Endothelial cell of umbilical vein (primary cell): ENCODE data around the gene FBXW11. TPM values are rescaled to one million over a fixed set of nuclear protein-coding genes. Genes with fewer than 3 reads are reported as not detected.

Experiments used
- BruUV-seq: library from RNA; stranded (reverse); fragments of 400-500 nt; replicated peaks from 2 replicates; lab custom pipeline; 2021; lab: Mats Ljungman, UMichigan
- CTCF ChIA-PET: fragments of 300-600, 350-600 bp; sonication (Branson Sonifier 250); formaldehyde crosslinking; loops from one replicate; lab custom pipeline; 2021; ENCODE audit warnings: antibody characterized with exemption, inconsistent platforms; lab: Charles Lee
- POLR2A ChIA-PET: fragments of 300-600, 350-600 bp; sonication (Branson Sonifier 250); formaldehyde crosslinking; loops from one replicate; lab custom pipeline; 2021; ENCODE audit warnings: antibody characterized with exemption, inconsistent platforms; lab: Charles Lee
- DNase-seq: peaks from one replicate; pipeline ENCODE4 v3.0.0-alpha.2; 2011; ENCODE audit warnings: low read depth, low spot score
- FAIRE-seq: peaks from 2 replicates; lab custom pipeline; 2011; peaks lifted over from hg19 to GRCh38; lab: Jason Lieb, UNC
- H2AFZ ChIP-seq: 2 replicates; pipeline ENCODE4 v1.6.0; 2012; ENCODE audit warnings: low read depth, low read length, control low read depth, inconsistent platforms
- H3K27ac ChIP-seq: 2 replicates; pipeline ENCODE4 v1.5.1; 2011; ENCODE audit warnings: low read depth, mild to moderate bottlenecking, control low read depth, low read length, moderate library complexity; ENCODE audit not compliant: insufficient read depth
- H3K27me3 ChIP-seq, 2 experiments: 2 replicates each; pipeline versions ENCODE4 v1.6.0 to v1.6.1; 2011; ENCODE audit warnings: low read length in 2 of 2, mixed read lengths in 1 of 2; ENCODE audit not compliant: control insufficient read depth in 2 of 2, insufficient read depth in 2 of 2
- H3K36me3 ChIP-seq, 2 experiments: 2 replicates in 1 of 2; 3 replicates in 1 of 2; pipeline ENCODE4 v1.5.1; 2011; ENCODE audit warnings: low read length in 2 of 2, mild to moderate bottlenecking in 1 of 2, moderate library complexity in 1 of 2; ENCODE audit not compliant: control insufficient read depth in 2 of 2, insufficient read depth in 2 of 2; ENCODE audit errors: extremely low read depth in 1 of 2
- H3K4me1 ChIP-seq: 3 replicates; pipeline ENCODE4 v1.5.1; 2011; ENCODE audit warnings: mild to moderate bottlenecking, low read length; ENCODE audit not compliant: control insufficient read depth, insufficient read depth; ENCODE audit errors: extremely low read depth
- H3K4me2 ChIP-seq: 2 replicates; pipeline ENCODE4 v1.6.1; 2011; ENCODE audit warnings: low read length, control low read depth, mixed read lengths; ENCODE audit not compliant: insufficient read depth
- H3K4me3 ChIP-seq, 3 experiments: fragments of 200-600 bp in 1 of 3; sonication (generic), shearing (Covaris generic) in 1 of 3; replicated peaks in 1 of 3; 2 replicates each; pipeline ENCODE4 v1.5.1; 2011 to 2016; ENCODE audit warnings: control low read depth in 3 of 3, low read length in 3 of 3, mild to moderate bottlenecking in 2 of 3, inconsistent platforms in 1 of 3, low read depth in 1 of 3, moderate library complexity in 1 of 3; ENCODE audit not compliant: insufficient read depth in 1 of 3
- H3K79me2 ChIP-seq: 2 replicates; pipeline ENCODE4 v1.6.0; 2012; ENCODE audit warnings: low read length, inconsistent platforms; ENCODE audit not compliant: control insufficient read depth, insufficient read depth
- H3K9ac ChIP-seq: replicated peaks from 2 replicates; pipeline ENCODE3; 2011; ENCODE audit warnings: low read length, control low read depth; ENCODE audit not compliant: insufficient read depth; ENCODE audit errors: extremely low read depth
- H3K9me1 ChIP-seq: replicated peaks from 3 replicates; pipeline ENCODE4 v1.6.0; 2011; ENCODE audit warnings: mild to moderate bottlenecking, low read length; ENCODE audit not compliant: control insufficient read depth, insufficient read depth; ENCODE audit errors: extremely low read depth
- H3K9me3 ChIP-seq: replicated peaks from 2 replicates; pipeline ENCODE4 v1.5.1; 2012; ENCODE audit warnings: low read length, inconsistent platforms; ENCODE audit not compliant: control insufficient read depth, insufficient read depth
- H4K20me1 ChIP-seq: replicated peaks from 2 replicates; pipeline ENCODE3; 2011; ENCODE audit warnings: mild to moderate bottlenecking, low read length; ENCODE audit not compliant: control insufficient read depth, insufficient read depth; ENCODE audit errors: extremely low read depth
- EZH2 ChIP-seq: IDR thresholded peaks from 2 replicates; pipeline ENCODE4 v1.6.1; 2012; ENCODE audit warnings: borderline replicate concordance, low read depth, mild to moderate bottlenecking, moderate library complexity, low read length, inconsistent platforms; ENCODE audit not compliant: severe bottlenecking
- FOS ChIP-seq: IDR thresholded peaks from 2 replicates; pipeline ENCODE4 v1.6.1; 2011; ENCODE audit warnings: mild to moderate bottlenecking, low read length, moderate library complexity, borderline replicate concordance; ENCODE audit not compliant: insufficient read depth
- GATA2 ChIP-seq: IDR thresholded peaks from 2 replicates; pipeline ENCODE4 v1.7.0; 2011; ENCODE audit warnings: low read depth, mild to moderate bottlenecking, moderate library complexity, mixed read lengths, low read length; ENCODE audit not compliant: insufficient read length, insufficient read depth
- JUN ChIP-seq: IDR thresholded peaks from 2 replicates; pipeline ENCODE4 v1.6.1; 2011; ENCODE audit warnings: borderline replicate concordance, low read depth; ENCODE audit not compliant: insufficient read length, insufficient read depth
- MYC ChIP-seq: IDR thresholded peaks from one replicate; pipeline ENCODE4 v1.6.1; 2011; ENCODE audit warnings: mild to moderate bottlenecking, low read depth, low read length
- POLR2A ChIP-seq: IDR thresholded peaks from 2 replicates; pipeline ENCODE4 v1.6.1; 2012; ENCODE audit warnings: low read depth, mild to moderate bottlenecking, control low read depth, low read length
- POLR2AphosphoS5 ChIP-seq: IDR thresholded peaks from 2 replicates; pipeline ENCODE4 v1.6.1; 2012; ENCODE audit warnings: low read depth, mild to moderate bottlenecking, control low read depth, low read length, moderate library complexity; ENCODE audit not compliant: insufficient read depth
- dilution Hi-C: fragments of 300-500 bp; cut with MboI; formaldehyde crosslinking; loops from one replicate; pipeline ENCODE4 v1.15.0; 2019; ENCODE audit warnings: low sequenced_read_pairs; ENCODE audit not compliant: extremely low pct_ligation_motif_present
- intact Hi-C: fragments of 100-400 bp; cut with micrococcal nuclease; formaldehyde crosslinking; loops from one replicate; pipeline ENCODE4 v1.10.0; 2022
- polyA plus RNA-seq, 4 experiments: library from polyadenylated mRNA; depleted of rRNA in 3 of 4; stranded (reverse) in 3 of 4; unstranded in 1 of 4; fragments of >200 nt; gene quantifications; 2 replicates each; pipeline versions ENCODE4 v1.2.1 to v1.2.3, GENCODE V29; 2011 to 2012; ENCODE audit warnings: missing spikeins in 1 of 4
- total RNA-seq: library from RNA; stranded (reverse); gene quantifications from 2 replicates; pipeline ENCODE4 v1.2.3, GENCODE V29; 2021
- TF ChIP-seq, protein P1 (sequence below), 2 donors: IDR thresholded peaks; 1 replicate in 1 of 2; 2 replicates in 1 of 2; pipeline ENCODE4 v1.5.1; 2011; ENCODE audit warnings: low read length in 2 of 2, mild to moderate bottlenecking in 2 of 2, moderate library complexity in 2 of 2, control low read depth in 1 of 2, inconsistent platforms in 1 of 2, low read depth in 1 of 2; ENCODE audit not compliant: insufficient read depth in 1 of 2; ENCODE audit errors: extremely low read depth in 1 of 2
- TF ChIP-seq, protein P2 (sequence below): IDR thresholded peaks from 2 replicates; pipeline ENCODE4 v1.6.1; 2011; ENCODE audit not compliant: insufficient read depth, insufficient read length

The FBXW11 gene
- total and polyA plus RNA-seq, 2 donors (not counting 3 experiments of a cell fraction or from before 2014, with no cell fraction given): 30.7 to 44.7 TPM

DNA sequence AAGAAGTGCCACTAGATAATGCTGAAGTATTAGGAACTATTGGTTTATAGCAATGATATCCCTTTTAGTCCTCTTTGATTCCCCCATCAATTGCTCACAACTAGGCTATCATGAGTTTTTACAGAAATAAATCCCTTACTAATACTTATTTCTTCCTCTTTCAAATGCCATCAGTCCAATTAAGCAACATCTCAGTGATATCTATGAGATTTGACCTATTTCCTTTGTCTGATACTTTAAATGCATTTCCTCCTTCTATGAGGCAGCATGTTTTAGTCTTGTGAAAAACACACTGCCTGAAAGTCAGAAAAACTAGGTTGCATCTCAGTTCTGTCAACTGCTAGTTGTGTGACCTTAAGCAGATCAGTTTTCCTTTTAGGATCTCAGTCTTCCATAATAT lies 101.6 kb downstream of the FBXW11 start:
- H3K27me3 ChIP-seq: no peaks in the 10 kb centered on the region
- H3K4me1 ChIP-seq: no peaks in the 10 kb centered on the region

More for the DNA sequence above, 101.6 kb downstream of the FBXW11 start:
- Histone ChIP-seq H3K9me3 (no peaks in the 10 kb centered on the region), H2AFZ (no peak overlapping the region), H3K4me2 (no peak overlapping the region), H3K79me2 (peaks cover 18% of the 10 kb centered on the region), H3K4me3 (no peak overlapping the region), H3K9ac (no peak overlapping the region), H3K36me3 (peaks cover 0 to 2% of the 10 kb centered on the region in 2 experiments), H4K20me1 (peaks cover 15% of the 10 kb centered on the region), H3K9me1 (no peaks in the 10 kb centered on the region), H3K27ac (no peak overlapping the region)
- CTCF ChIA-PET: no interaction called here
- intact Hi-C loops (no loop called here), dilution Hi-C loops (no loop called here)
- no TSS peak for BruUV-seq
- TF ChIP-seq, protein P1, sequence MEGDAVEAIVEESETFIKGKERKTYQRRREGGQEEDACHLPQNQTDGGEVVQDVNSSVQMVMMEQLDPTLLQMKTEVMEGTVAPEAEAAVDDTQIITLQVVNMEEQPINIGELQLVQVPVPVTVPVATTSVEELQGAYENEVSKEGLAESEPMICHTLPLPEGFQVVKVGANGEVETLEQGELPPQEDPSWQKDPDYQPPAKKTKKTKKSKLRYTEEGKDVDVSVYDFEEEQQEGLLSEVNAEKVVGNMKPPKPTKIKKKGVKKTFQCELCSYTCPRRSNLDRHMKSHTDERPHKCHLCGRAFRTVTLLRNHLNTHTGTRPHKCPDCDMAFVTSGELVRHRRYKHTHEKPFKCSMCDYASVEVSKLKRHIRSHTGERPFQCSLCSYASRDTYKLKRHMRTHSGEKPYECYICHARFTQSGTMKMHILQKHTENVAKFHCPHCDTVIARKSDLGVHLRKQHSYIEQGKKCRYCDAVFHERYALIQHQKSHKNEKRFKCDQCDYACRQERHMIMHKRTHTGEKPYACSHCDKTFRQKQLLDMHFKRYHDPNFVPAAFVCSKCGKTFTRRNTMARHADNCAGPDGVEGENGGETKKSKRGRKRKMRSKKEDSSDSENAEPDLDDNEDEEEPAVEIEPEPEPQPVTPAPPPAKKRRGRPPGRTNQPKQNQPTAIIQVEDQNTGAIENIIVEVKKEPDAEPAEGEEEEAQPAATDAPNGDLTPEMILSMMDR (IDR thresholded peaks at IDR 0.05; ENCODE audit: extremely low read depth in 1 of 2, insufficient read depth in 1 of 2, low read depth in 1 of 2, low read length in 2 of 2): no peak
- no peak for TF ChIP-seq JUN
- TF ChIP-seq, protein P2, sequence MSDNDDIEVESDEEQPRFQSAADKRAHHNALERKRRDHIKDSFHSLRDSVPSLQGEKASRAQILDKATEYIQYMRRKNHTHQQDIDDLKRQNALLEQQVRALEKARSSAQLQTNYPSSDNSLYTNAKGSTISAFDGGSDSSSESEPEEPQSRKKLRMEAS: no peak
- no peak for TF ChIP-seq POLR2AphosphoS5
- TF ChIP-seq POLR2A: no peak
- no peak for TF ChIP-seq MYC
- no peak for TF ChIP-seq FOS
- TF ChIP-seq EZH2: no peak
- no peak for TF ChIP-seq GATA2
- DNase-seq (no peak), FAIRE-seq (no peak)
- POLR2A ChIA-PET: no interaction called here
